OCI-LY7 (cell line): ENCODE data around the gene PARD3.

Experiments
- CTCF ChIP-seq: fragments of 200-600 bp; sonication (generic); conservative IDR thresholded peaks from 2 replicates; pipeline ENCODE4 v1.5.1; 2014; ENCODE audit warnings: mild to moderate bottlenecking, antibody characterized with exemption, low read length, moderate library complexity, mixed read lengths
- EZH2phosphoT487 ChIP-seq: fragments of 200-600 bp; sonication (generic); IDR thresholded peaks from 2 replicates; pipeline ENCODE4 v1.6.1; 2018; ENCODE audit warnings: low read depth, borderline replicate concordance, mild to moderate bottlenecking, mixed run types, antibody characterized with exemption, low read length, moderate library complexity, mixed read lengths

GRCh38 chr10:34789966-34790506 lies 25.1 kb downstream of the PARD3 start:
- TF ChIP-seq EZH2phosphoT487 (no peak), CTCF (no peak)
